ENCODE results near the gene RNH1.

The RNH1 gene

GRCh38 chr11:536841-537621 lies 30.0 kb upstream of the RNH1 start, which contains the start of gene LRRC56:
Gene LRRC56 (plus strand): TSS chr11:537527. CDS start chr11:540685, 3,158 bp downstream.
- DNase-seq = no peak

- DNase-seq = peak; percentile 47 to 70
Measured at GRCh38 chr11:535519-536454, 28.7 kb upstream of the RNH1 start, which contains the start of gene HRAS. Gene HRAS (minus strand): TSS chr11:535576.

GRCh38 chr11:535210-535518 lies 28.1 kb upstream of the RNH1 start:
- DNase-seq = no peak

- DNase-seq = no peak
Measured at GRCh38 chr11:534396-535209, 27.6 kb upstream of the RNH1 start.

GRCh38 chr11:533586-534395 lies 26.7 kb upstream of the RNH1 start:
- DNase-seq = no peak

GRCh38 chr11:532986-533585 lies 26.0 kb upstream of the RNH1 start:
- DNase-seq = no peak

- DNase-seq = no peak
Measured at GRCh38 chr11:532527-532985, 25.5 kb upstream of the RNH1 start.

- no peak for DNase-seq
Measured at GRCh38 chr11:531919-532526, 25.0 kb upstream of the RNH1 start.

GRCh38 chr11:530960-531831 lies 24.2 kb upstream of the RNH1 start:
- DNase-seq = no peak

- no peak for DNase-seq
Measured at GRCh38 chr11:529728-530411, 22.8 kb upstream of the RNH1 start.

- DNase-seq = no peak
Measured at GRCh38 chr11:528815-529727, 22.0 kb upstream of the RNH1 start.

- no peak for DNase-seq
Measured at GRCh38 chr11:528166-528814, 21.2 kb upstream of the RNH1 start.

- DNase-seq = no peak
Measured at GRCh38 chr11:526192-526591, 19.1 kb upstream of the RNH1 start.

- DNase-seq = no peak
Measured at GRCh38 chr11:521177-521688, 14.2 kb upstream of the RNH1 start.

- DNase-seq = no peak
Measured at GRCh38 chr11:520428-521176, 13.6 kb upstream of the RNH1 start.

- DNase-seq = no peak
Measured at GRCh38 chr11:518463-519202, 11.6 kb upstream of the RNH1 start.
